MCF 10A (cell line): ENCODE measurements around the gene PRDM8. TPM values are rescaled to one million over a fixed set of nuclear protein-coding genes. Genes with fewer than 3 reads are reported as not detected.
A peak's percentile ranks its signal among the peaks of the same experiment; 100 is the strongest.

Experiments used
- BruUV-seq: library from RNA; stranded (reverse); fragments of 400-500 nt; replicated peaks from 2 replicates; lab custom pipeline; 2021; lab: Mats Ljungman, UMichigan
- CTCF ChIA-PET: fragments of 300-600 bp; sonication (Branson Sonifier 250); formaldehyde crosslinking; extraction: SDS; loops from one replicate; lab custom pipeline; 2021; ENCODE audit warnings: antibody characterized with exemption, inconsistent platforms; lab: Yijun Ruan, JAX
- POLR2A ChIA-PET: fragments of 300-600, 350-650 bp; sonication (Branson Sonifier 250); formaldehyde crosslinking; extraction: SDS; loops from one replicate; lab custom pipeline; 2020; ENCODE audit warnings: antibody characterized with exemption, inconsistent platforms; lab: Yijun Ruan, JAX
- DNase-seq: peaks from one replicate; pipeline ENCODE4 v3.0.0-alpha.2; 2018; ENCODE audit not compliant: unreplicated experiment
- H3K27ac Mint-ChIP-seq: one replicate; pipeline ENCODE4 v1.8.0; 2022; ENCODE audit warnings: mild to moderate bottlenecking, low read depth, mixed read lengths; ENCODE audit not compliant: unreplicated experiment
- H3K27me3 Mint-ChIP-seq: one replicate; pipeline ENCODE4 v1.8.0; 2022; ENCODE audit warnings: mixed read lengths; ENCODE audit not compliant: insufficient read depth, unreplicated experiment
- H3K36me3 Mint-ChIP-seq: one replicate; pipeline ENCODE4 v1.8.0; 2022; ENCODE audit warnings: mild to moderate bottlenecking, moderate library complexity, mixed read lengths; ENCODE audit not compliant: insufficient read depth, unreplicated experiment
- H3K4me1 Mint-ChIP-seq: one replicate; pipeline ENCODE4 v1.8.0; 2022; ENCODE audit warnings: mixed read lengths; ENCODE audit not compliant: insufficient read depth, unreplicated experiment
- H3K4me3 Mint-ChIP-seq: one replicate; pipeline ENCODE4 v1.8.0; 2022; ENCODE audit warnings: mild to moderate bottlenecking, moderate library complexity, mixed read lengths; ENCODE audit not compliant: unreplicated experiment
- H3K9me3 Mint-ChIP-seq: one replicate; pipeline ENCODE4 v1.8.0; 2022; ENCODE audit warnings: mixed read lengths; ENCODE audit not compliant: unreplicated experiment
- intact Hi-C: fragments of 100-400 bp; cut with micrococcal nuclease; formaldehyde crosslinking; loops from 2 replicates; pipeline ENCODE4 v1.14.1; 2022
- total RNA-seq: library from RNA; stranded (reverse); gene quantifications from 2 replicates; pipeline ENCODE4 v1.2.3, GENCODE V29; 2022
- TF ChIP-seq, protein P1 (sequence below): fragments of 200-600 bp; IDR thresholded peaks from one replicate; pipeline ENCODE4 v1.8.0; 2022; ENCODE audit warnings: antibody characterized with exemption, mild to moderate bottlenecking; ENCODE audit not compliant: unreplicated experiment

The PRDM8 gene
- total RNA-seq, 1 experiment from 2014 or later = 4.9 TPM

GRCh38 chr4:80161413-80162058, 35.8 kb upstream of the PRDM8 start:
- ChIA-PET POLR2A (no interaction called here), CTCF (interaction anchor here (0.8 kb wide), 1 partner anchor 9 kb away, joined by 3 read pairs; no protein-coding TSS in a partner anchor)
- Mint-ChIP-seq H3K4me1 (no peaks in the 10 kb centered on the region), H3K9me3 (no peaks in the 10 kb centered on the region), H3K27me3 (no peaks in the 10 kb centered on the region), H3K27ac (no peak overlapping the region), H3K4me3 (no peak overlapping the region), H3K36me3 (no peaks in the 10 kb centered on the region)
- DNase-seq = no peak
- TF ChIP-seq, protein P1, sequence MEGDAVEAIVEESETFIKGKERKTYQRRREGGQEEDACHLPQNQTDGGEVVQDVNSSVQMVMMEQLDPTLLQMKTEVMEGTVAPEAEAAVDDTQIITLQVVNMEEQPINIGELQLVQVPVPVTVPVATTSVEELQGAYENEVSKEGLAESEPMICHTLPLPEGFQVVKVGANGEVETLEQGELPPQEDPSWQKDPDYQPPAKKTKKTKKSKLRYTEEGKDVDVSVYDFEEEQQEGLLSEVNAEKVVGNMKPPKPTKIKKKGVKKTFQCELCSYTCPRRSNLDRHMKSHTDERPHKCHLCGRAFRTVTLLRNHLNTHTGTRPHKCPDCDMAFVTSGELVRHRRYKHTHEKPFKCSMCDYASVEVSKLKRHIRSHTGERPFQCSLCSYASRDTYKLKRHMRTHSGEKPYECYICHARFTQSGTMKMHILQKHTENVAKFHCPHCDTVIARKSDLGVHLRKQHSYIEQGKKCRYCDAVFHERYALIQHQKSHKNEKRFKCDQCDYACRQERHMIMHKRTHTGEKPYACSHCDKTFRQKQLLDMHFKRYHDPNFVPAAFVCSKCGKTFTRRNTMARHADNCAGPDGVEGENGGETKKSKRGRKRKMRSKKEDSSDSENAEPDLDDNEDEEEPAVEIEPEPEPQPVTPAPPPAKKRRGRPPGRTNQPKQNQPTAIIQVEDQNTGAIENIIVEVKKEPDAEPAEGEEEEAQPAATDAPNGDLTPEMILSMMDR = no peak
- BruUV-seq = no TSS peak
- intact Hi-C loops = no loop called here

DNA sequence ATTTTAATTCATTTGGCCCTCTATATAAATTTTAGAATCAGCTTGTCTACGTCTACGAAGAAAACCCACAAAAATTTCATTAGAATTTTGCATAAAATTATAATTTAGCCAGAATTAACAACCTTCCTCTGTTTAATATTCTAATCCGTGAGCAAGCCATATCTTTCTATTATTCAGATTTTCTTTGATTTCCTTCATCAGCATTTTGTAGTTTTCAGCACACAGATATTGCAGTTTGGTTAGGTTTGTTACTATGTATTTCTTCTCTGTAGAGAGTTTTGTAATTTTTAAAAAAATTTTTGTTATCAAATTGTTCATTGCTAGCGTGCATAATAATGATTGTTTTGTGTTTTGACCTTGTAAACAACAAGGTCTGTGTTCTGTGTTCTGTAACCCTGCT, 34.9 kb upstream of the PRDM8 start:
- intact Hi-C loops = no loop called here
- H3K27ac Mint-ChIP-seq = no peak overlapping the region
- no peaks in the 10 kb centered on the region for H3K27me3 Mint-ChIP-seq
- TF ChIP-seq, protein P1 = no peak
- H3K9me3 Mint-ChIP-seq = no peaks in the 10 kb centered on the region
- no peak for DNase-seq
- H3K36me3 Mint-ChIP-seq = no peaks in the 10 kb centered on the region
- ChIA-PET POLR2A (no interaction called here), CTCF (no interaction called here)
- H3K4me1 Mint-ChIP-seq = no peaks in the 10 kb centered on the region
- no peak overlapping the region for H3K4me3 Mint-ChIP-seq
- BruUV-seq = no TSS peak

DNA sequence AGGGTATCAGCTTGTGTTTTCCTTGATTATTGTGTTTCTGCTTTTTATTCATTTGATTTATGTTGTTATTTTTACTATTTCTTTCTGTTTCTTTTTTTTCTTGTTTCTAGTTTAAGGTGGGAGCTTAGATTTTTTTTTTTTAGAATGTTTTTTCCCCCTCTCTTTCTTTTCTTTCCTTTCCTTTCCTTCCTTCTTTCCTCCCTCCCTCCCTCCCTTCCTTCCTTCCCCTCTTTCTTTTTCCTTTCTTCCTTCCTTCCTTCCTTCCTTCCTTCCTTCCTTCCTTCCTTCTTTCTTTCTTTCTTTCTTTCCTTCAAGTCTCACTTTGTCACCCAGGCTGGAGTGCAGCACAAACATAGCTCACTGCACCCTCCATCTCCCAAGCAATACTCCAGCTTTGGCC, 31.4 kb upstream of the PRDM8 start:
- DNase-seq = no peak
- Mint-ChIP-seq H3K27ac (peak overlapping the region; percentile 3), H3K9me3 (no peaks in the 10 kb centered on the region), H3K4me1 (no peaks in the 10 kb centered on the region), H3K27me3 (no peaks in the 10 kb centered on the region), H3K4me3 (no peak overlapping the region), H3K36me3 (no peaks in the 10 kb centered on the region)
- CTCF ChIA-PET = interaction anchor here (0.7 kb wide), 1 partner anchor 41 kb away, joined by 4 read pairs; no protein-coding TSS in a partner anchor
- POLR2A ChIA-PET = no interaction called here
- intact Hi-C loops = no loop called here
- BruUV-seq = no TSS peak
- TF ChIP-seq, protein P1 = no peak

DNA sequence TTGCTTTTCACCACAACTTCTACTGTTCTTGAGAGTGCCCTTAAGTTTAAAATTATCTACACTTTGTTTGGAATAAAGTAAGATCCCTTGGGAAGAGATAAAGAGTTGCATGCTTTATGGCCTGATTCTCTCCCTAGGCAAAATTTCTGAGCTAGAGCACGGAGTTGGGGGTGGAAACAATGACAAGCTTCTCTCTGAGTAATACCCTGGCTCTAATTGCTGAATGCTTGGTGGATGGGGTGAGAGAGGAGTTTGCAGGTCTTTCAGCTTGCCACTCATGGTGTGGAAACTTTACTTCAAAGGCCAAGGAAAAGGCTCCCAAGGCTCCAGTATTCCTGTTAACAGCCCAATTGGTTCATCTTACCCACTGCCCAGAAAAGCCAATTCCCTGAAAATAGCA, 26.1 kb upstream of the PRDM8 start:
- H3K27ac Mint-ChIP-seq = no peak overlapping the region
- no peaks in the 10 kb centered on the region for H3K36me3 Mint-ChIP-seq
- intact Hi-C loops = no loop called here
- no peaks in the 10 kb centered on the region for H3K27me3 Mint-ChIP-seq
- no peak overlapping the region for H3K4me3 Mint-ChIP-seq
- TF ChIP-seq, protein P1 = no peak
- ChIA-PET CTCF (interaction anchor here (0.6 to 1.4 kb wide), 4 partner anchors 11 to 94 kb away, joined by 3 to 4 read pairs (median 3); no protein-coding TSS in a partner anchor), POLR2A (no interaction called here)
- no peak for DNase-seq
- H3K4me1 Mint-ChIP-seq = peaks cover 5% of the 10 kb centered on the region
- no TSS peak for BruUV-seq
- no peaks in the 10 kb centered on the region for H3K9me3 Mint-ChIP-seq
